HG03520 (cell line): ENCODE measurements around the gene TCL1B.
"Not testable (repeated sequence)": the region's sequence is repeated elsewhere in the genome, so short reads cannot be mapped to it uniquely, and the experiment has no call there.

Experiments used
- ATAC-seq: cut with Tn5 transposase; IDR thresholded peaks from one replicate; pipeline ENCODE4 v1.9.1; 2021; ENCODE audit warnings: mild to moderate bottlenecking, moderate library complexity; ENCODE audit not compliant: unreplicated experiment

The TCL1B gene

GRCh38 chr14:95700221-95700976 lies 14.2 kb downstream of the TCL1B start:
- ATAC-seq = no peak

- no peak for ATAC-seq
Observed at GRCh38 chr14:95701846-95702221, 15.6 kb downstream of the TCL1B start.

DNA sequence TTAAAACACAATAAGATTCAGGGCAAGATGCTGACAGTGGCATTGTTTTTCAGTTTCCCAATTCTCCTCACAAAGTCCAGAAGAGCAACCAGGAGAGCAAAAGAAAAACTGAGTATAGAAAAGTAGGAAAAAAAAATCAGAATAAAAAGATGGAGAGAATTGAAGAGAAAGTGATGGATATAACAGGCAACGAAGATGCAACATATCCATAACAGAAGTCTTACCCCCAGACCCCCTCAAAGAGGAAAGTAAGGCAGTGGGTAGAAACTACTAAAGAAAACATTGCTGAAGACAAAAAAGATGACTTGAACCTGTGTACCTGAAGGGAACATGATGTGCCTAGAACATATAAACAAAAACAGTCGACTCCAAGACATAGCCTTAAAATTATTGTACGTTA lies 17.1 kb downstream of the TCL1B start:
- no peak for ATAC-seq

- no peak for ATAC-seq
Observed at GRCh38 chr14:95703805-95704204, 17.6 kb downstream of the TCL1B start.

GRCh38 chr14:95705518-95705917 lies 19.3 kb downstream of the TCL1B start:
- no peak for ATAC-seq

- no peak for ATAC-seq
Observed at GRCh38 chr14:95707327-95707726, 21.1 kb downstream of the TCL1B start.

DNA sequence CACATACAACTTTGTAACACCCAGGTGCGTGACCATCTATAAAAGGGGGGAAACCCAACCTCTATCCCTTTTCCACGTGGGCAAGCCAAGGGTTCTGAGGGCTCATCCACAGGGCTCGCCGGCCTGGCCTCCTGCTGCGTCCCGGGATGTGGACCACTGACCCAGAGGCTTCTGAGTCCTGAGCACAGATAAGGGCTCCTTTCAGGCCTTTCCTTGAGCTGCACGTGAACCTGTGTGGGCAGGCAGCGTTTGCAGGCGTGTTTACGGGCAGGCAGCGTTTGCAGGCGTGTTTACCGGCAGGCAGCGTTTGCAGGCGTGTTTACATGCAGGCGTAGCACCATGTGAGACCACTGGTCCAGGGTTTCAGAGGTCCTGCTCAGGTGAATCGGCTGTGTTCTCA lies 23.9 kb downstream of the TCL1B start:
- no peak for ATAC-seq

DNA sequence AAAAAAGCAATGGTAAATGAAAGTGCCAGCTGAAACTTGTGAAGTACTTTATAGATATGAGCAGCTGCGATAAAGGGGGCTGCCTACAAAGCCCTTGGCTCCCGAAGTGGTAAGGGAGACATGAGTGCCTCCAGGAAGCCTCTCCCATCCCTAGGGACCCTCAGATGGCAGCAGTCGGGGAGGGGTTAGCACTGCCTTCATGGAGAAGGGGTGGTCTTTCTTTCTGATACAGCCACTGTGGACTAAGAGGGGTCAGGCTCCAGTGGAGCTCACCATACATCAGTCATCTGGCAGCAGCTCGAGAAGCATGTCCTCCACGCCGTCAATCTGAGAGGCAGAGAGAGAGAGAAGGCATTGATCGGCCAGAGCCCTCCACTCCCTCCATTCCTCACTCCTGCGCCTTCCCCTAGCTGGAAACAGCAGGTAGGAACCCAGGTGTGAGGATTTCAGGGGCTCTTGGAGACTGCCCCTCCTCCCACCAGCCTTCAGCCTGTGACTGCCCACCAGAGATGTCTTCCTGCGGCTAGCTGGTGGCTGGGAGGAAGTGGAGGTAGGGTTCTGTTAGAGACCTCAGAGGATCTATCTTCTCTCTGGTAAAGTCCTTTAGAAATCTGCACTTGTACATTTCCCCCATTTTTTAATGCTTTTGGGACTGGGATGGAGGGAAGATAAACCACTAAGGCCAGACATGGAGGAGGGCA lies 25.4 kb downstream of the TCL1B start:
- no peak for ATAC-seq

DNA sequence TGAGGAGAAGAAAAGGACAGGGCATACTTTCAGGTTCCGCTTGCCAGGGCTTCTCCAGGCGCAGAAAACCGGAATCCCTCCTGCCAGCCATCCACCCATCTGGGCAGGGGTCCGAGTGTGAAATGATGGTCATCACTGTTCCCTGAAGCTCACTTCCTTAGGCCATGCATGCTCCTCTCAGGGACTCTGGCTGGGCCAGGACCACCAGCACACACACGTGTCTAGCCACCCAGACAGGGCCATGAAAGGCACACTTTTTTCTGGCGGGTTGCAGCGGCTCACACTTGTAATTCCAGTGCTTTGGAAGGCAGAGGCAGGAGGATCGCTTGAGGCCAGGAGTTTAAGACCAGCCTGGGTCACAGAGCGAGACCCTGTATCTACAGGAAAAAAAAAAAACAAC lies 26.2 kb downstream of the TCL1B start:
- ATAC-seq = no peak

DNA sequence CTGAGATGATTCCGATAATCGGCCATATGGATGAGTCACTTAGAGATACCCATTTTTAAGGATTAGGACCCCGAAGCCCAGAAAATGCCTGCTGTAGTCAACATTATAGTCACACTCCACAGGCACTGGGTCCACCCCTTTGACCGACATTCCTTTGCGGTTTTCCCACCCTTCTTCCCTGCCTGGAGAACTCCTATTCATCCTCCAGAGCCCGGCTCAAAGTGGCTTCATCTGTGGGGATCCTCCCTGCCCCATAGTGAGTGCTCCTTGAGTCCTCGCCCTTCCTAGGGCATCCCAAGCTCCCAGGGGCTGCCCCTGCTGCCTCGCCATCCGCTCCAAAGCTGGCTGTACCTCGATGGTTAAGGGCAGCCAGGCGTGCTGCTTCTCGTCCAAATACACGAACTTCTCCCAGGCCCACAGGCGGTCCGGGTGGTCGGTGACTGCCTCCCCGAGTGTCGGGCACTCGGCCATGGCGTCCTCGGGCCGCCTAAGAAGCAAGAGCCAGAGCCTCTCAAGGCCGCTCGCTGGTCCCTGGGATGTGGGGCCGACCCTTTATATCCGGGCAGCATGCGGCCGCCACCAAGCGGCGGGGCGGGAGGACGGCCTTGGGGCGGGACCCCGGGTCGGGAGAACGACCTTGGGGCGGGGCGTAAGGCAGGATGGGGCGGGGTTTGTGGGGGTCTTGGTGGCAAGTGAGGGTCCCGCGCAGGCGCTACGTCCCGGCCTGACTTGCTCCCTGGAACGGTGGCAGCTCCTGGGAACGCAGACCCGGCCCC lies 27.6 kb downstream of the TCL1B start, which contains the start of gene TCL1A:
TSS of gene TCL1A (minus strand) at position 530 of the 776 bp plus-strand sequence. CDS start at position 471, 59 bp downstream.
- peak; percentile 79 for ATAC-seq

GRCh38 chr14:95722525-95723190 lies 36.4 kb downstream of the TCL1B start:
- ATAC-seq = no peak

DNA sequence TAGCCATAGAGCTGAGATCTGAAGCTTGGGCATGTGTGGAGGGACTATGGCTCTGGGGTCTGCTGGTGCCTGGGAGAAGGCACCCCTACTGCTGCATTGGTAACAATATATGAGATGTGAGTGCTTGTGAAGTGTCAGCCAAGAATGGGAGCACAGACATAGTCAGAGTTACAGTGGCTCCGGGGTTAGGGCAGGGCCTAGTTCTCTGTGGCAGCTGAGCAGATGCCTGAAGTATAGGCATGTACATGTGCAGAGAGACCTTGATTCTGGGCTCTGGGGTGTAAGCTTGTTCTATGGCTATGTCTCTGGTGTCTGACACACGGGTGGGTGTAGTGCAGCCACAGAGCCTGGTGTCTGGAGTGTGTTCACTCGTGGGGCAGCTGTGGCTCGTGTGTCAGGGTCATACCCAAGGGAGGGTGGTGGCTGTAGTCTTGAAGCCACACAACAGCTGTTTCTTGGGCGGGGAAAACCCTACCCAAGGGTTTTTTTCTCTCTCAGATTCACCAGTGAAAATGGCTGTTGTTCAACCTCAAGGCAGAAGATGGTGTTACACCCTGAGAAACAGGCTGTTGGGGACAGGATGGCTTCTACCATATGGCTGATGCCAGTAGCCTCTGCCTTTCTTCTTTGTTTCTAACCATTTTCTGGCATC lies 39.6 kb downstream of the TCL1B start:
- peak; percentile 77 for ATAC-seq

DNA sequence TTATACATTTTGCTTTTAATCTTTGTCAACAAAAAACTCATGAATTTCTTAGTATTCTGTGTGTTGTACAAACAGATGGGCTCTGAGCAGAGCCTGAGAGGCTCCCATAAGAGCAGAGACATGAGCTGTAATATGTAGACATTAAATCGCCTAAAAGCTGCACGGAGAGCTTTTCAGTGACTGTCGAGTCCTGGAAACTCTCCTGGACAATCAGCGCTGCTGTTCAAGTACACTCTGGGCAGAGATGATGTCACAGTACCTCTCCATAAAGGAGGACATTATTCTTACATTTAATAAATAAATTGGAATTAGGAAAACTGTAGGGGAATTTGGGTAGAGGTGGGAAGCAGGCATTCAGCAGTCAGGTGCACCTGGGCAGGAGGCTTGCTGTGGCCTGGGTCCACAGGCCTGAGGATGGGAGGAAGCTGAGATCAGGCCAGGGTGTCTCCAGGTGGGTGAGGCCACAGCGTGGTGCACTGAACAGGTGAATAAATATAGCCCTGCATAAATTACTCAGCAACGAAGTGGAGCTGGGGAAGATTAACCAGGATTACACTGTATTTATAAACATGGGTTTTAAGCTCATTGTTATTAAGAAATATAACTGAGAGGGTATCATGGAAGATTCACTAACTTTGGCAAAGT lies 41.0 kb downstream of the TCL1B start:
- ATAC-seq = no peak

- ATAC-seq = not testable (repeated sequence)
Observed at GRCh38 chr14:95729402-95730028, 43.3 kb downstream of the TCL1B start.

- ATAC-seq = no peak
Observed at GRCh38 chr14:95730126-95730525, 43.9 kb downstream of the TCL1B start.

GRCh38 chr14:95733212-95733611 lies 47.0 kb downstream of the TCL1B start:
- no peak for ATAC-seq

GRCh38 chr14:95739356-95739755 lies 53.1 kb downstream of the TCL1B start:
- ATAC-seq = no peak

- no peak for ATAC-seq
Observed at GRCh38 chr14:95741038-95741490, 54.8 kb downstream of the TCL1B start.

DNA sequence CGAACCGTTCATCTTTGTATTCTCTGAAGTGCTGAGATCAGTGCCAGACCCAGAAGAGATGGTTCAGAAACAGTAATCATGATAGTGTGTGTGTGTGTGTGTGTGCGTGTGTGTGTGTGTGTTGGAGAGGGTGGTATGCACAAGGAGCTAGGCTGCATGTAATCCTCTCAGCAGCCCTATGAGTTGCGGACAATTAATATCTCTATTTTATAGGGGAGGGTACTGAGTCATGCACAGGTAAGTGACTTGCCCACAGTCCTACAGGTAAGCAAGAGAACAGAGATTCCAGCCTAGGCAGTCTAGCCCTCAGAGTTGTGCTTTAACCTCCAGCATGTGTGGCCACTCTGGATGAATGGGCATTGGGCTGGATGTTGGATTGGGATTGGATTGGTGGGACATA lies 55.6 kb downstream of the TCL1B start:
- ATAC-seq = no peak
